Epithelial cell of umbilical artery (primary cell): ENCODE measurements around the gene METTL9. TPM values are rescaled to one million over a fixed set of nuclear protein-coding genes. Genes with fewer than 3 reads are reported as not detected.

Experiments
- total RNA-seq: library from RNA; depleted of rRNA; stranded (reverse); fragments of >200 nt; gene quantifications from 2 replicates; pipeline ENCODE4 v1.2.3, GENCODE V29; 2014

The METTL9 gene
- 160 and 201 TPM in 2 replicates for total RNA-seq

GRCh38 chr16:21599122-21600030 lies at the start of gene METTL9:
METTL9 (plus strand) TSS chr16:21599577; CDS start chr16:21599734, 157 bp downstream.

GRCh38 chr16:21652453-21652852 lies 53.1 kb downstream of the METTL9 start, which contains the start of gene IGSF6:
IGSF6 (minus strand) TSS chr16:21652608; CDS start chr16:21652598, 10 bp downstream.

GRCh38 chr16:21663889-21664647 lies 64.7 kb downstream of the METTL9 start, which contains the start of gene OTOA:
OTOA (plus strand) TSS chr16:21663968; CDS start chr16:21678515, 14,547 bp downstream.

Other genes starting within 250 kb of the METTL9 start
- gene IGSF6, start 53.0 kb downstream of the METTL9 start, total RNA-seq, result not detected in 2 replicates
- 0.15 TPM in 1 of 2 replicates, not detected in the other for gene OTOA, start 64.4 kb downstream of the METTL9 start, total RNA-seq